T-helper 9 cell (primary cell): Measurements from ENCODE around the gene ENKD1.

Experiments
- DNase-seq: peaks from one replicate; pipeline ENCODE4 v3.0.0-alpha.2; 2020

The ENKD1 gene

GRCh38 chr16:67678354-67679023 is 11.9 kb upstream of the ENKD1 start:
- no peak for DNase-seq

GRCh38 chr16:67677712-67678111 is 11.2 kb upstream of the ENKD1 start:
- DNase-seq: no peak

- DNase-seq: no peak
These were observed 10.4 kb upstream of the ENKD1 start for GRCh38 chr16:67676939-67677338.

GRCh38 chr16:67676516-67676915 is 10.0 kb upstream of the ENKD1 start:
- no peak for DNase-seq

GRCh38 chr16:67675999-67676398 is 9.4 kb upstream of the ENKD1 start:
- DNase-seq: no peak

GRCh38 chr16:67675579-67675935 is 9.0 kb upstream of the ENKD1 start:
- no peak for DNase-seq

GRCh38 chr16:67674851-67675578 is 8.5 kb upstream of the ENKD1 start:
- DNase-seq: no peak

- no peak for DNase-seq
These were observed 7.4 kb upstream of the ENKD1 start for GRCh38 chr16:67673712-67674580.

- peak; percentile 50 for DNase-seq
These were observed 6.5 kb upstream of the ENKD1 start for GRCh38 chr16:67672739-67673662.

GRCh38 chr16:67672306-67672705 is 5.8 kb upstream of the ENKD1 start:
- DNase-seq: no peak

GRCh38 chr16:67669499-67670101 is 3.0 kb upstream of the ENKD1 start:
- no peak for DNase-seq

- no peak for DNase-seq
These were observed 2.1 kb upstream of the ENKD1 start for GRCh38 chr16:67668495-67669157.

- peak; percentile 63 for DNase-seq
These were observed 1.4 kb upstream of the ENKD1 start for GRCh38 chr16:67667817-67668494.

- DNase-seq: no peak
These were observed 885 bp upstream of the ENKD1 start for GRCh38 chr16:67667453-67667816.

- no peak for DNase-seq
These were observed 458 bp downstream of the ENKD1 start for GRCh38 chr16:67666032-67666551.

- DNase-seq: no peak
These were observed 952 bp downstream of the ENKD1 start for GRCh38 chr16:67665598-67665997.

GRCh38 chr16:67664871-67665270 is 1.7 kb downstream of the ENKD1 start:
- DNase-seq: no peak

GRCh38 chr16:67664258-67664657 is 2.3 kb downstream of the ENKD1 start:
- DNase-seq: no peak

- DNase-seq: no peak
These were observed 2.7 kb downstream of the ENKD1 start for GRCh38 chr16:67663877-67664222.

- no peak for DNase-seq
These were observed 3.2 kb downstream of the ENKD1 start for GRCh38 chr16:67663151-67663876.
